Vagina (tissue), 2 donors: Measurements from ENCODE around the gene SEZ6L.

ENCODE experiments used
- POLR2A ChIP-seq, 2 donors: fragments of 450-650 bp; IDR thresholded peaks; one replicate each; pipeline ENCODE4 v1.6.1; 2017; ENCODE audit warnings: antibody characterized with exemption in 2 of 2, mild to moderate bottlenecking in 2 of 2, moderate library complexity in 2 of 2
- POLR2AphosphoS5 ChIP-seq, 2 donors: sonication (generic); formaldehyde crosslinking; IDR thresholded peaks; one replicate each; pipeline ENCODE4 v1.9.0; 2017; ENCODE audit warnings: antibody characterized with exemption in 2 of 2, mild to moderate bottlenecking in 2 of 2, low read depth in 1 of 2; ENCODE audit not compliant: insufficient read depth in 1 of 2

- TF ChIP-seq POLR2AphosphoS5 (IDR thresholded peaks at IDR 0.05; ENCODE audit: insufficient read depth in 1 of 2, low read depth in 1 of 2) (no peak), POLR2A (IDR thresholded peaks at IDR 0.05) (no peak)
Measured at GRCh38 chr22:26271427-26271826, 102.2 kb downstream of the SEZ6L start.
